Activated T-cell treated with anti-CD3 and anti-CD28 coated beads, Interleukin-2, amount 50 U/mL, for 1 hour (primary cell): ENCODE data around the gene SFI1.
"Not testable (repeated sequence)": the region's sequence is repeated elsewhere in the genome, so short reads cannot be mapped to it uniquely, and the experiment has no call there.

Experiments
- DNase-seq: peaks from one replicate; pipeline ENCODE4 v3.0.0-alpha.2; 2020

SFI1 gene

DNA sequence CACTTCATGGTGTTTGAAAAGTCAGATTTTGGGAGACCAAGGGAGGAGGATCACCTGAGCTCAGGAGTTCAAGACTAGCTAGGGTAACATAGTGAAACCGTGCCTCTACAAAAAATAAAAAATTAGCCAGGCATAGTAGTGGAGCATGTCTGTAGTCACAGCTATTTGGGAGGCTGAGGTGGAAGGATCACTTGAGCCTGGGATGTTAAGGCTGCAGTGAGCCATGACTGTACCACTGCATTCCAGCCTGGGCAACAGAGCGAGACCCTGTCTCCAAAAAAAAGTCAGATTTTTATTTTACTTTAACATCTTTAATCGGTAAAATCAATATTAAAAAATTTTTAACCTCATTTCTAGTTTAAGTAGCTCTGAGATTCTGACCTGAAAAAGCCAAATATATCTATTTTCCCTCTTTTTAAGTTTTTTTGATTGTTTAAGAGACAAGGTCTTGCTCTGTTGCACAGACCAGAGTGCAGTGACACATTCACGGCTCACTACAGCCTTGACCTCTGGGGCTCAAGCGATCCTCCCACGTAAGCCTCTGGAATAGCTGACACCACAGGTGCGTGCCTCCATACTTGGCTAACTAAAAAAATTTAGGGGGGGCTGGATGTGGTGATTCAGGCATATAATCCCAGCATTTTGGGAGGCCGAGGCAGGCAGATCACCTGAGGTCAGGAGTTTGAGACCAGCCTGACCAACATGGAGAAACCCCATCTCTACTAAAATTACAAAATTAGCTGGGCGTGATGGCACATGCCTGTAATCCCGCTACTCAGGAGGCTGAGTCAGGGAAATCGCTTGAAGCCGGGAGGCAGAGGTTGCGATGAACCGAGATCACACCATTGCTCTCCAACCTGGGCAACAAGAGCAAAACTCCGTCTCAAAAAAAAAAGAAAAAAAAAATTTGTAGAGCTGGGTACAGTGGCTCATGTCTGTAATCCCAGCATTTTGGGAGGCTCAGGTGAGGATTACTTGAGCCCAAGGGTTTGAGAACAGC, 48.4 kb downstream of the SFI1 start:
- no peak for DNase-seq

DNA sequence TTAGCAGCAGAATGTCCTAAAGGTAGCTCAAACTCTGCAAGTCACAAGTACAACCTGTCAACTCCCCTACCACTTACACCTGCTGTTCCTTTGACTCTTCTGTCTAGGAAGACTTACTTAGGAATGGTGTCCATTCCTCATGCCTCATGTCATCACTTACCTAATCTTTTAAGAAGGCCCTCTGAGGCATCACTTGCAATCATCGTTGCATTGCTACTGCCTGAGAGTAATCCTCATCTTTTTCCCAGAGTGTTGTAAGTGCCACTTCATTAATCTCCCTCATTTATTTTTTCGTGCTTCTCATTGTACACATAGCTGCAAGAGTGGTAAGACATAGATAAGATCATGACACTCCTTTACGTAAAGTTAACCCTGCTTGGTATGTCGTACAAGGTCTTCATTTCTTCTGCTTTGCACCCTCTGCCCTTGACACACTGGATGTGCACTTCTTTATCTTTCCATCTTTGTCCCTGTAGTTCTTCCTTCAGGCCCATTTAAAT, 54.6 kb downstream of the SFI1 start:
- no peak for DNase-seq

- no peak for DNase-seq
Observed at GRCh38 chr22:31556627-31557203, 60.4 kb downstream of the SFI1 start.

GRCh38 chr22:31558546-31558945, 62.2 kb downstream of the SFI1 start:
- not testable (repeated sequence) for DNase-seq

GRCh38 chr22:31561238-31561887, 65.0 kb downstream of the SFI1 start:
- peak; percentile 49 for DNase-seq

- no peak for DNase-seq
Observed at GRCh38 chr22:31561970-31562369, 65.6 kb downstream of the SFI1 start.

GRCh38 chr22:31566484-31566883, 70.1 kb downstream of the SFI1 start:
- DNase-seq: no peak

DNA sequence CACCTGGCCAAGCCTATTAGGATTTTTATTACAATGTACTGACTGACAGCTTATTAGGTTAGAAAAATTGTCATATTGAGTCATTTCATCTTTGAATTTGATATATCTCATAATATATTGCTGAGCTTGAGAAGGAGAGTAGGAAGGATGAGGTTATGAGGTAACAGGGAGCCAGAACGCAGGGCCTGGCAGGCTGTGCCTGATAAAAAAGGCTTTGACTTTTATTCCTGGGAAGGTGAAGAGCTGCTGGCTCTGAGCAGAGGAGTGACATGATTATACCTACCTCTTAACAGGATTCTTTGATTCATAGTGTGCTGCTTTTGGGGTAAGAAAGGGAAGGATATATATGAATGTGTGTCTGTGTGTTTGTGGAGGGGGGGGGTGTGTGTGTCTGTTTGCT, 70.9 kb downstream of the SFI1 start:
- no peak for DNase-seq

DNA sequence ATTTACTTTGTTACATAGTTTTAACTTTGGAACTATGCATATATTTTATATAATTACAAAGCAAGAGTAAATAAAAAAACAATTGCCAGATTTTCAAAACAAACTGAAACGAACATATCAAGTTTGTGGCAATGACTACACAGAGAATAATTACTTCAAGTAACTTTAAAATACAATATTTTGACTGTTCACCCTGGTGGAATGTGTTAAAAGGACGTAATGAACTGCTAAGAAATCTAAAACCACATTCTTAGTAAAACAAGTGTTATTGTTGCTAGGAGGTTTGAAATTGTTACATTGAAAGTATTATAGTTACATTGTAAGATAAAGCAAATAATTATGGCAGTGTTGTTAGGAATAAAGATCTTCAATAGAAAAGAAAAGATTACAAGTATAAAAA, 71.4 kb downstream of the SFI1 start:
- no peak for DNase-seq

- DNase-seq: no peak
Observed at GRCh38 chr22:31569126-31569525, 72.8 kb downstream of the SFI1 start.

DNA sequence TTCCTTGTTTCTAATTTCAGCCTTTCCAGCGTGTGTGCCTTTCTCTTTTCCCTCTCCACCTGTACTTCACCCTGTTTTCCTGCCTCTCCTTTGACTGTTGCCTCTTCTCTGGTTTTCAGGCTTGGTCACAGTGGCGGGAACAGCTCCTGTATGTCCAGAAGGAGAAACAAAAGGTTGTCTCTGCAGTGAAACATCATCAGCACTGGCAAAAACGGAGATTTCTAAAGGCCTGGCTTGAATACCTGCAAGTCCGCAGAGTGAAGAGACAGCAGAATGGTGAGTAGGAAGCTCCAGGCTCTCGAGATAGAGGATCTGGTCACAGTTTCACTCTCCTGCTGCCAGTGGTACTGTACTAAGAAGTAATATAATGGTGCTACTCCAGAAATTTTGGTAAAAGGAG, 76.6 kb downstream of the SFI1 start:
- no peak for DNase-seq

DNA sequence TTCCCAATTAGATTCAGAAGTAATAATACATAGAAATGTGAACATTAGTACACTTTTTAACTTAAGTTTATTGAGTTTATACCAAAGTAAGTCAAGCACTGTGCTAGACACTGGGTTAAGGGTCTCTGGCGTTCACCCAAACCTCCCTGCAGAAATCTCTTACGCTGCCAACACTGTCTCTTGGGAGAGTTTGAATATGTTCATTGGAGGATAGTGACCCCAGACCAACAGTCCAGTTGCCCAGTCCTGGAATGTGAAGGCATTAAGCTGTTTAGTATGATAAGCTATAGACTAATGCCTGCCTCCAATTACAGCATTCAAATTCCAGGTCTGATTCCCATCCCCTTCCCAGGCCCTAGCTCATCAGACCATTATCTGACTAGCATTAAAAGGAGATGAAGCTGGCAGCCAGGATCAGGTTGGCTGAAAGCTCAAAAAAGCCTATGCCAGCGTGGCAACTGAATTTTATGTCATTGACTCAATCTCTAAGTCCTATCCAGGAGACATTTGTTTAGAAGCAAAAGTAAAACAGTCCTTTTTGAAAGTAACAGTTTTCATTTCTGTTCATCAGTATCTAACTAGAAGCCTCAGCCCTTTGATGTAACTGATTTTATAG, 77.8 kb downstream of the SFI1 start:
- DNase-seq: no peak

- DNase-seq: no peak
Observed at GRCh38 chr22:31575190-31575589, 78.9 kb downstream of the SFI1 start.

- DNase-seq: no peak
Observed at GRCh38 chr22:31577711-31578110, 81.4 kb downstream of the SFI1 start.

DNA sequence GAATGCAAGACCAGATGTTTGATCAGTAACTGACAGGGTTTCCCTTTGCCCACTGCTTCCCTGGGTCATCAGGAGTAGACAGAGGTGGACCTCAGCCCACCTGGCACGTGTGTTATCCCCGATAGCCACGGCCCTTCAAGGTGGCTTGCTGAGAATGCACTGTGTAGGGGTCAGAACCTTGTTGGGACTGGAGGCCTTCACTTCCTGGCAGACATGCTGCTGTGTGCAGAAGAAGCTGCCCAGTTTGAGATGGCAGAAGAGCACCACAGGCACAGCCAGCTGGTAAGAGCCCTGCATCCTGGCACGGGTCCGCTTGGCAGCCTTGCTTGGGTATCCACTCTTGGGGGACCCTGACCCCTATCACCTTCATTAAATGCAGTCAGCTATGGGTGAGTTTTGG, 81.8 kb downstream of the SFI1 start:
- no peak for DNase-seq

- DNase-seq: no peak
Observed at GRCh38 chr22:31579835-31580242, 83.5 kb downstream of the SFI1 start.

DNA sequence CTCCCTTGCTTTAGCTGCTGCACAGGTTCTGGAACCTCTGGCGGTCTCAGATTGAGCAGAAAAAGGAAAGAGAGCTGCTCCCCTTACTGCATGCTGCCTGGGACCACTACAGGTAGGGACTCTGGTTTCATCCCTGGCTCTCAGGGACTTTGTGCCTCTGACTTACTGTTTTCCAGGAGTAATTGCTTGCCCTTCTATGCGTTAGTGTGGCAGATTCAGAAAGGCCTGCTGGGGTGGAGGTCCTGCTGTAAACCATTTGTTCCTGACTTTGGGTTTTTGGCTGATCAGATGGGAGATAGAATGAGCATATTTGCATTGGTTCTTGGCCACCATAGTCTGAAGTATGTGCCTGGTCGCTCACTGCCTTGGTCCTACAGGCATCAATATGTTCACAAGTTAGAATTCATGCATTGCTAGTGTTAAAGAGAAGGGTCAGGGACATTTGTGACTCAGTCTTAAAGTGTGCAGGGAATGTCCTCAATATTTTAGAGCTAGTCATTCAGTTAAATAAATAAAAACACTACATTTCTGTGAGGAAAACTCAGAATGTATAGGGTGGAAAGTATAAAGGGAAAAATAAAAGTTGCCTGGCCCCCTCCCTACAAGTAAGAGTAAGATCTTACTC, 87.6 kb downstream of the SFI1 start:
- no peak for DNase-seq

- no peak for DNase-seq
Observed at GRCh38 chr22:31584804-31585160, 88.4 kb downstream of the SFI1 start.

DNA sequence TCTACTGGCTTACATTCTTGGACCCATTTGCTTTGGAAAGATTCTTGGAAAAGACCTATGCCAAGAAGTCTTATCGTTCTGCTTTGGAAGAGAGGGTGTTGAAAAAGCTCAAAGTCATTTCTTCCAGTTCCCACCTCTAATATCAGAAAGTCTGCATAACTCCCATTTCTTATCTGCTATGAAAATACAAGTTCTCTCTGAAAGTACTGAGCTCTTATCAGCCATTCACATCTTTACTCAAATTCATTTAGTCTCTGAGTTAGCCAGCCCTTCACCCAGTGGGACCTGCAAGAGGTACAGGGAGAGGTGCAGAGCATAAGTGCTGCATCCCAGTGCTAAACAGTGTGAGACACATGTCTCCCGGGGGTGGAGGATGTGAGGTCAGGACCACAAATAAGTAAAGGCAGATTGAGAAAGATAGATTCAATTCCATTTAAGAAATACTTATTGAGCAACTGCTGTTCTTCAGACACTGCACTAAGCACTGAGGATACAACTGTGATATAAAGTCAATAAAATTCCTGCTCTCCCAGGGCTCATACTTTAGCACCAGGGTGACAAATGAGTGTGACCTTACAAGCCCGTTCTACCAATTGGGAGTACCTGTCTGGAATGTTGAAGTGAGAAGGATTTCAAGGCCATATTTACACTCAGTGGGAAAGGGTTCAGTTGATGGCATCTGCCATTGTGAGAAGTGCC, 89.0 kb downstream of the SFI1 start:
- DNase-seq: no peak

DNA sequence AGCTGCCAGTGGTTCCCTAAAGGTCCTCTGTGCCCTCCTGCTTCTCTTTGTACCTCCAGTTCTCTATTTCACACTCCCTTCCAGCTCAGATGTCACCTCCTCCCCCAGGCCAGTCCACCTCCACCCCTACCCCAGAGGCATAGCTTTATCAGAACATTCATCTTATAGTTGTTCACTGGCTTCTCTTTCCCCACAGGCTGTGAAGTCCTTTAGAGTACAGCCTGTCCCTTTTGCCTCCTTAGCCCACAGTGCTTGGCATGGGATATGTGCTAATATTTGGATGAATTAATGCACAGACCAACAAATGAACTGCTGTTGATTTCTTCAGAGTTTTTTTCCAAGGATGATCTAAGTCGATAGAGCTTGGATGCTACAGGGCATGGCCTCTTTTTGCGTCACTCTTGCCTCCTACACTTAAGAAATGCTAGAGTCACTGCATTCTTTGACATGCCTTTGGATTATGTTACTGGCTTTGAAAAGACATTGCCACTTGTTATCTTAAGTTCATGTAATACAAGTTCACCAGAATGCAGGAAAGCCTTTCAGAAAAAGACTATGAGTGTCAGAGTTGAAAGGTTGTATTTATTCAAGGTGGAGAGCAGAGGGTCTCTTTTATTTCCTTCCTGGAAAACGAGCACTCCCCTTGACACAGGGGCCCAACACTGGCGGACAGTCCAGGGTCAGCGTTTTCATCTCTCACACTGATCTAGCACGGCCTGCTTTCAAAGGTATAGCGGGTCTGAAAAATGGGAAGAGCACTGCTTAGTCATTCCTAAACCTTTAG, 90.0 kb downstream of the SFI1 start:
- no peak for DNase-seq

DNA sequence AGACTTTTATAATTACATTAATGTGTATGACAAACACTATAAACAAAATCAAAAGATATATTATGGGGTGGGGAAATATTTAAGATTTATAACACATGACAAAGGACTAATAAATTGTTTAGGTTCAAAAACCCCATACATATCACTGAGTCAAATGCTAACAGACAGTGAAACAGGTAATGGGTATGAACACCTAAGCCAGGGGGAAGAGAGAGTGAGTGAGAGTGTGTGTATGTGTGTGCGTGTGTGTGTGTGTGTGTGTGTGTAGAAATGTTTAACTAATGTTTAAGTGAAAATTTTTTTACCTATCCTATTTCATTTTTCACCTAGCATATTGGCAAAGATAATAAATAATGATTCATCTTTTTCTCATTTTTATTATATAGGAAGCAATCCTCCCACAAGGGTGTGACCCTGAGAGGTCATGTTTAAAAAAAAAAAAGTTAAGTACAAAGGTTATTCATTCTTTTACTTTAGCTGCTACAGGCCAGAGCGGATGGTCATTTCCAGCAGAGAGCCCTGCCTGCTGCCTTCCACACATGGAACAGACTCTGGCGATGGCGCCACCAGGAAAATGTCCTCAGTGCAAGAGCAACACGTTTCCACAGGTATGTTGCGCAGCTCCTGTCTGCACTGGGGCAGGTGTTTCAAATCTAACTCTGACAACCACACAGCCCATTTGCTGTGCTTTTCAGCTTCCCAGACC, 92.8 kb downstream of the SFI1 start:
- DNase-seq: no peak
